HEK293 (cell line): ENCODE measurements around the gene EHD1.

Experiments used
- CTCF ChIA-PET: fragments of 350-600 bp; formaldehyde crosslinking; extraction: SDS; loops from one replicate; lab custom pipeline; 2021; ENCODE audit warnings: antibody characterized with exemption; lab: Yijun Ruan, JAX
- POLR2A ChIA-PET: fragments of 300-600 bp; formaldehyde crosslinking; extraction: SDS; loops from one replicate; lab custom pipeline; 2020; ENCODE audit warnings: antibody characterized with exemption, inconsistent platforms; lab: Yijun Ruan, JAX
- H3K27ac ChIP-seq: fragments of 200-500 bp; sonication (Bioruptor generic); 2 replicates; pipeline ENCODE4 v1.5.1; 2014; ENCODE audit warnings: low read depth, low read length, control low read depth, inconsistent platforms; ENCODE audit errors: extremely low read depth
- H3K36me3 ChIP-seq, 2 experiments: fragments of 200-500 bp in 1 of 2; sonication (Bioruptor generic) in 1 of 2; 1 replicate in 1 of 2; 2 replicates in 1 of 2; pipeline ENCODE4 v1.5.1; 2014 to 2017; ENCODE audit warnings: inconsistent platforms in 2 of 2, low read length in 2 of 2; ENCODE audit not compliant: control insufficient read depth in 2 of 2, insufficient read depth in 1 of 2
- H3K4me1 ChIP-seq: fragments of 200-500 bp; sonication (Bioruptor generic); 2 replicates; pipeline ENCODE4 v1.5.1; 2014; ENCODE audit warnings: mild to moderate bottlenecking, low read length, inconsistent platforms; ENCODE audit not compliant: control insufficient read depth, insufficient read depth
- H3K4me3 ChIP-seq: 2 replicates; pipeline ENCODE4 v1.5.1; 2011; ENCODE audit warnings: low read depth, mild to moderate bottlenecking, control low read depth, low read length, moderate library complexity
- H3K9me3 ChIP-seq: fragments of 200-500 bp; sonication (Bioruptor generic); 2 replicates; pipeline ENCODE4 v1.5.1; 2014; ENCODE audit warnings: low read depth, low read length, inconsistent platforms; ENCODE audit not compliant: control insufficient read depth, insufficient read depth
- EGR2 ChIP-seq: fragments of 450-650 bp; formaldehyde crosslinking; IDR thresholded peaks from 2 replicates; pipeline ENCODE4 v1.5.1; 2016; ENCODE audit warnings: low read depth, missing biosample characterization, missing genetic modification characterization
- GLIS1 ChIP-seq: fragments of 450-650 bp; formaldehyde crosslinking; IDR thresholded peaks from 2 replicates; pipeline ENCODE4 v1.5.1; 2016; ENCODE audit warnings: missing biosample characterization, missing genetic modification characterization
- GLIS2 ChIP-seq: fragments of 450-650 bp; formaldehyde crosslinking; IDR thresholded peaks from 2 replicates; pipeline ENCODE4 v1.5.1; 2016; ENCODE audit warnings: missing biosample characterization, missing genetic modification characterization
- KLF1 ChIP-seq: fragments of 450-650 bp; formaldehyde crosslinking; IDR thresholded peaks from 2 replicates; pipeline ENCODE4 v1.5.1; 2016; ENCODE audit warnings: missing biosample characterization, missing genetic modification characterization
- KLF17 ChIP-seq: fragments of 450-650 bp; formaldehyde crosslinking; IDR thresholded peaks from 2 replicates; pipeline ENCODE4 v1.5.1; 2016; ENCODE audit warnings: missing biosample characterization, missing genetic modification characterization
- TCF7L2 ChIP-seq: IDR thresholded peaks from 2 replicates; pipeline ENCODE4 v1.6.1; 2011; ENCODE audit warnings: low read depth, mild to moderate bottlenecking, inconsistent platforms, low read length, moderate library complexity, borderline replicate concordance
- WT1 ChIP-seq: fragments of 450-650 bp; formaldehyde crosslinking; IDR thresholded peaks from 2 replicates; pipeline ENCODE4 v1.5.1; 2016; ENCODE audit warnings: missing biosample characterization, missing genetic modification characterization
- ZBTB20 ChIP-seq: fragments of 450-650 bp; formaldehyde crosslinking; IDR thresholded peaks from 2 replicates; pipeline ENCODE4 v1.5.1; 2016; ENCODE audit warnings: missing biosample characterization, missing genetic modification characterization
- ZBTB6 ChIP-seq: fragments of 450-650 bp; formaldehyde crosslinking; IDR thresholded peaks from 2 replicates; pipeline ENCODE4 v1.5.1; 2017; ENCODE audit warnings: missing biosample characterization, missing genetic modification characterization
- ZBTB7A ChIP-seq: fragments of 450-650 bp; formaldehyde crosslinking; IDR thresholded peaks from 2 replicates; pipeline ENCODE4 v1.5.1; 2016; ENCODE audit warnings: low read depth, missing biosample characterization, missing genetic modification characterization
- ZEB2 ChIP-seq: fragments of 450-650 bp; formaldehyde crosslinking; IDR thresholded peaks from 2 replicates; pipeline ENCODE4 v1.5.1; 2016; ENCODE audit warnings: missing biosample characterization, missing genetic modification characterization
- ZFHX2 ChIP-seq: fragments of 450-650 bp; formaldehyde crosslinking; conservative IDR thresholded peaks from 2 replicates; pipeline ENCODE4 v1.5.1; 2016; ENCODE audit warnings: missing biosample characterization, missing genetic modification characterization
- ZNF174 ChIP-seq: fragments of 450-650 bp; formaldehyde crosslinking; IDR thresholded peaks from 2 replicates; pipeline ENCODE4 v1.5.0; 2017; ENCODE audit warnings: missing biosample characterization, mild to moderate bottlenecking, missing genetic modification characterization
- ZNF2 ChIP-seq: fragments of 450-650 bp; formaldehyde crosslinking; IDR thresholded peaks from 2 replicates; pipeline ENCODE4 v1.5.1; 2016; ENCODE audit warnings: missing biosample characterization, missing genetic modification characterization
- ZNF362 ChIP-seq: fragments of 450-650 bp; formaldehyde crosslinking; IDR thresholded peaks from 2 replicates; pipeline ENCODE4 v1.5.1; 2016; ENCODE audit warnings: missing biosample characterization, missing genetic modification characterization
- ZNF366 ChIP-seq: fragments of 450-650 bp; formaldehyde crosslinking; conservative IDR thresholded peaks from 2 replicates; pipeline ENCODE4 v1.5.1; 2016; ENCODE audit warnings: missing biosample characterization, missing genetic modification characterization
- ZNF404 ChIP-seq: fragments of 450-650 bp; formaldehyde crosslinking; IDR thresholded peaks from 2 replicates; pipeline ENCODE4 v1.5.1; 2017; ENCODE audit warnings: missing biosample characterization, missing genetic modification characterization
- ZNF561 ChIP-seq: fragments of 450-650 bp; IDR thresholded peaks from 2 replicates; pipeline ENCODE4 v1.5.1; 2018; ENCODE audit warnings: missing biosample characterization, missing genetic modification characterization, borderline replicate concordance
- ZNF600 ChIP-seq: fragments of 450-650 bp; formaldehyde crosslinking; IDR thresholded peaks from 2 replicates; pipeline ENCODE4 v1.5.1; 2016; ENCODE audit warnings: missing biosample characterization, missing genetic modification characterization
- ZNF639 ChIP-seq: fragments of 450-650 bp; formaldehyde crosslinking; IDR thresholded peaks from 2 replicates; pipeline ENCODE4 v1.5.1; 2016; ENCODE audit warnings: missing biosample characterization, missing genetic modification characterization
- ZNF654 ChIP-seq: fragments of 450-650 bp; formaldehyde crosslinking; IDR thresholded peaks from 2 replicates; pipeline ENCODE4 v1.5.1; 2016; ENCODE audit warnings: low read depth, missing biosample characterization, missing genetic modification characterization
- ZNF76 ChIP-seq: fragments of 450-650 bp; formaldehyde crosslinking; IDR thresholded peaks from 2 replicates; pipeline ENCODE4; 2016; ENCODE audit warnings: low read depth, missing biosample characterization, missing genetic modification characterization, borderline replicate concordance
- ZXDB ChIP-seq: fragments of 450-650 bp; formaldehyde crosslinking; IDR thresholded peaks from 2 replicates; pipeline ENCODE4 v1.5.1; 2016; ENCODE audit warnings: missing biosample characterization, missing genetic modification characterization
- TF ChIP-seq, protein P1 (sequence below): fragments of 450-650 bp; formaldehyde crosslinking; IDR thresholded peaks from 2 replicates; pipeline ENCODE4 v1.5.1; 2017; ENCODE audit warnings: missing biosample characterization, missing genetic modification characterization
- TF ChIP-seq, protein P2 (sequence below): fragments of 450-650 bp; formaldehyde crosslinking; IDR thresholded peaks from 2 replicates; pipeline ENCODE4; 2016; ENCODE audit warnings: missing biosample characterization, missing genetic modification characterization

Gene EHD1

GRCh38 chr11:64843686-64844329, 34.6 kb downstream of the EHD1 start (continued):
- peak; percentile 24; the same call in 1 of the 2 replicates for TF ChIP-seq KLF17
- TF ChIP-seq ZNF174 (tag by site-specific recombination), result no peak
- no peak for TF ChIP-seq ZBTB6
- TF ChIP-seq GLIS1 (tag by site-specific recombination), result peak; percentile 82
- TF ChIP-seq TCF7L2, result no peak
- TF ChIP-seq ZNF2 (tag by site-specific recombination), result peak; percentile 45; the same call in 1 of the 2 replicates
- peak; percentile 50; the same call in 1 of the 2 replicates for TF ChIP-seq ZNF600 (tag by site-specific recombination)
- peak; percentile 33; the same call in 1 of the 2 replicates for TF ChIP-seq ZBTB7A (tag by site-specific recombination)
- peak; percentile 25; the same call in 1 of the 2 replicates for TF ChIP-seq ZEB2
- TF ChIP-seq ZNF654 (tag by site-specific recombination), result no peak
- TF ChIP-seq ZNF404 (tag by site-specific recombination), result no peak

DNA sequence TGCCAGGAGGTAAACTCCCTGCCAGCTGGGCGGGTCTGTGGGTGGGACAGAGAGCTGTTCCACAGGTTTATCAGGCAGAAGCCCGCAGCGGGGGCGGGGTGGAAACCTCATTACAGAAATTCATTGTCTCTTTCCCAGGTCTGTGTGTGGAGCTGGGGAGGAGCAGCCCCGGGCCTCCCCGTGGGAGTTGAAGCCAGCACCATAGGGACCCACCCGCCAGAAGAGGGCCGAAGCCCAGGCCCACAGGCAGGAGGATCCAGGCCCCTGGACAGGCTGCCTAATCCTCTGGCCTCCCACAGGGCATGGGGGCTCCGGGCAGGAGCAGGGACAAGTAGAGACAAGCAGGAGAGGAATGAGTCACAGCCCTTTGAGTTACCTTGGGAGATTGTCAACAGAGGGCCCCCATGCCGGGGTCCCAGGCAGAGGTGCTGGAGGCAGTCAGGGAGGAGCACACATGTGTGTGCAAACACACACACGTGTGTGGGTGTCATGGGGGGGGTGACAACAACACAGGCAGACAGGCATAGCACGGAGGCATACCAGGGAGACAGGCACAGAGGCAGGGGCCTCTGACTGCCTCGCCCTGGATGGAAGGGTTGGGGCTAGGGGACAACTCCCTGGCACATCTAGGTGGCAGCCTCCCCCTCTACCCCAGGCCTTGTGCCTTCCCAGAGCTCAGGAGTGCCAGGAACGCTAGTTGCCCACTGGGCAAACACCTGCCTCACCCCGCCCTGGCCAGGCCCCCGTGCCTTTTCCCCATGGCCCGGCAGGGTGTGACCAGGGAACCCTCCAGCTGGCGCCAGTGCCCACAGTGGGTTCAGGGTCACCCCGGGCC, 35.4 kb downstream of the EHD1 start:
- Histone ChIP-seq H3K27ac (peak overlapping the region; percentile 48; the same call in 1 of the 2 replicates), H3K4me3 (peak overlapping the region; percentile 3), H3K9me3 (no peaks in the 10 kb centered on the region), H3K36me3 (peaks cover 0 to 3% of the 10 kb centered on the region in 2 experiments; a peak in 1 of 3 replicates), H3K4me1 (no peaks in the 10 kb centered on the region; the same call in 1 of the 2 replicates)
- CTCF ChIA-PET, result interaction anchor here (0.5 to 1.1 kb wide), 4 partner anchors 9 to 55 kb away, joined by 3 to 4 read pairs (median 3); no protein-coding TSS in a partner anchor
- POLR2A ChIA-PET, result interaction anchor here (1.1 to 1.5 kb wide), 3 partner anchors 33 to 267 kb away, joined by 3 to 9 read pairs (median 3); partner anchors contain the start of genes MEN1 and SF1
- TF ChIP-seq GLIS2 (tag by site-specific recombination) (peak; percentile 94), KLF17 (peak; percentile 80; the same call in 1 of the 2 replicates), ZNF76 (0 out of 2 replicates have a peak, but pooled peaks have one; percentile 20), ZNF362 (tag by site-specific recombination) (no peak), WT1 (tag by site-specific recombination) (peak; percentile 45; the same call in 1 of the 2 replicates), GLIS1 (tag by site-specific recombination) (peak; percentile 99), ZNF639 (tag by site-specific recombination) (0 out of 2 replicates have a peak, but pooled peaks have one; percentile 42), ZNF561 (tag by site-specific recombination) (no peak), KLF1 (tag by site-specific recombination) (peak; percentile 14; the same call in 1 of the 2 replicates), ZBTB20 (tag by site-specific recombination) (peak; percentile 86), ZNF366 (tag by site-specific recombination) (0 out of 2 replicates have a peak, but pooled peaks have one; percentile 25), EGR2 (tag by site-specific recombination) (peak; percentile 68), ZXDB (tag by site-specific recombination) (peak; percentile 48; the same call in 1 of the 2 replicates), ZFHX2 (tag by site-specific recombination) (peak; percentile 83)
- TF ChIP-seq, protein P1, sequence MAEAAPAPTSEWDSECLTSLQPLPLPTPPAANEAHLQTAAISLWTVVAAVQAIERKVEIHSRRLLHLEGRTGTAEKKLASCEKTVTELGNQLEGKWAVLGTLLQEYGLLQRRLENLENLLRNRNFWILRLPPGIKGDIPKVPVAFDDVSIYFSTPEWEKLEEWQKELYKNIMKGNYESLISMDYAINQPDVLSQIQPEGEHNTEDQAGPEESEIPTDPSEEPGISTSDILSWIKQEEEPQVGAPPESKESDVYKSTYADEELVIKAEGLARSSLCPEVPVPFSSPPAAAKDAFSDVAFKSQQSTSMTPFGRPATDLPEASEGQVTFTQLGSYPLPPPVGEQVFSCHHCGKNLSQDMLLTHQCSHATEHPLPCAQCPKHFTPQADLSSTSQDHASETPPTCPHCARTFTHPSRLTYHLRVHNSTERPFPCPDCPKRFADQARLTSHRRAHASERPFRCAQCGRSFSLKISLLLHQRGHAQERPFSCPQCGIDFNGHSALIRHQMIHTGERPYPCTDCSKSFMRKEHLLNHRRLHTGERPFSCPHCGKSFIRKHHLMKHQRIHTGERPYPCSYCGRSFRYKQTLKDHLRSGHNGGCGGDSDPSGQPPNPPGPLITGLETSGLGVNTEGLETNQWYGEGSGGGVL, result peak; percentile 42; the same call in 1 of the 2 replicates
- TF ChIP-seq, protein P2, sequence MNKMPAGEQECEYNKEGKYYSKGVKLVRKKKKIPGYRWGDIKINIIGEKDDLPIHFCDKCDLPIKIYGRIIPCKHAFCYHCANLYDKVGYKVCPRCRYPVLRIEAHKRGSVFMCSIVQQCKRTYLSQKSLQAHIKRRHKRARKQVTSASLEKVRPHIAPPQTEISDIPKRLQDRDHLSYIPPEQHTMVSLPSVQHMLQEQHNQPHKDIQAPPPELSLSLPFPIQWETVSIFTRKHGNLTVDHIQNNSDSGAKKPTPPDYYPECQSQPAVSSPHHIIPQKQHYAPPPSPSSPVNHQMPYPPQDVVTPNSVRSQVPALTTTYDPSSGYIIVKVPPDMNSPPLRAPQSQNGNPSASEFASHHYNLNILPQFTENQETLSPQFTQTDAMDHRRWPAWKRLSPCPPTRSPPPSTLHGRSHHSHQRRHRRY, result no peak
